Posterior cingulate gyrus (tissue), 11 donors: Measurements from ENCODE around the gene GEMIN2.
"Not testable (repeated sequence)": the region's sequence is repeated elsewhere in the genome, so short reads cannot be mapped to it uniquely, and the experiment has no call there.

Source experiments
- DNase-seq, 10 donors: peaks; one replicate each; pipeline versions ENCODE4 v3.0.0 to v3.0.0-alpha.2; 2020 to 2021; ENCODE audit warnings: mixed read lengths in 3 of 10
- intact Hi-C: fragments of 100-400 bp; cut with DNase I; formaldehyde crosslinking; loops from one replicate; pipeline ENCODE4 v1.15.1; 2023

GEMIN2 gene

GRCh38 chr14:39174560-39175444 is 60.7 kb downstream of the GEMIN2 start, which contains the start of gene PNN:
TSS of gene PNN (plus strand) at chr14:39175254. CDS start at chr14:39175280, 26 bp downstream.
- DNase-seq, result peak; percentile 96 to 100 (median 98)
- intact Hi-C loops, result loop anchor here (2.0 to 5.0 kb wide), 2 partner anchors 60 to 257 kb away; partner anchors contain the start of genes FBXO33 and GEMIN2

GRCh38 chr14:39175445-39176262 is 61.5 kb downstream of the GEMIN2 start:
- DNase-seq, result peak in 4 of 10 donors; percentile 15 to 89 (median 52)
- intact Hi-C loops, result loop anchor here (2.0 to 5.0 kb wide), 2 partner anchors 61 to 257 kb away; partner anchors contain the start of genes FBXO33 and GEMIN2

- intact Hi-C loops, result loop anchor here (5.0 kb wide), 1 partner anchor 256 kb away; the partner anchor contains the start of gene FBXO33
- no peak for DNase-seq
These were observed 62.4 kb downstream of the GEMIN2 start for GRCh38 chr14:39176263-39177167.

GRCh38 chr14:39177168-39177545 is 63.0 kb downstream of the GEMIN2 start:
- intact Hi-C loops, result loop anchor here (5.0 kb wide), 1 partner anchor 255 kb away; the partner anchor contains the start of gene FBXO33
- no peak for DNase-seq

GRCh38 chr14:39179042-39179441 is 64.9 kb downstream of the GEMIN2 start:
- intact Hi-C loops, result loop anchor here (5.0 kb wide), 1 partner anchor 253 kb away; the partner anchor contains the start of gene FBXO33
- no peak for DNase-seq

- no peak for DNase-seq
- intact Hi-C loops, result no loop called here
These were observed 66.4 kb downstream of the GEMIN2 start for GRCh38 chr14:39180553-39180952.

- intact Hi-C loops, result no loop called here
These were observed 67.0 kb downstream of the GEMIN2 start for GRCh38 chr14:39181026-39181692.

GRCh38 chr14:39181693-39182047 is 67.5 kb downstream of the GEMIN2 start:
- no peak for DNase-seq
- intact Hi-C loops, result no loop called here

More at GRCh38 chr14:39181026-39181692, 67.0 kb downstream of the GEMIN2 start:
- no peak for DNase-seq

GRCh38 chr14:39182770-39183684 is 68.9 kb downstream of the GEMIN2 start:
- no peak for DNase-seq
- intact Hi-C loops, result no loop called here

- intact Hi-C loops, result not testable (repeated sequence)
These were observed 69.5 kb downstream of the GEMIN2 start for GRCh38 chr14:39183685-39184003.

GRCh38 chr14:39184628-39185255 is 70.6 kb downstream of the GEMIN2 start:
- intact Hi-C loops, result no loop called here
- DNase-seq, result no peak

More at GRCh38 chr14:39183685-39184003, 69.5 kb downstream of the GEMIN2 start:
- not testable (repeated sequence) for DNase-seq

GRCh38 chr14:39185256-39186049 is 71.3 kb downstream of the GEMIN2 start:
- DNase-seq, result no peak
- intact Hi-C loops, result no loop called here
